ENCODE results near the gene ITPRIP.

The ITPRIP gene

GRCh38 chr10:104337985-104338735 lies at the start of gene ITPRIP:
Gene ITPRIP (minus strand): TSS chr10:104338465. CDS start chr10:104316051, 22,414 bp downstream.
- peak; percentile 74 to 79 for DNase-seq

GRCh38 chr10:104387130-104387888 lies 49.0 kb upstream of the ITPRIP start:
- no peak for DNase-seq

GRCh38 chr10:104380336-104380735 lies 42.1 kb upstream of the ITPRIP start:
- DNase-seq: no peak

- DNase-seq: no peak
These were observed 38.6 kb upstream of the ITPRIP start for GRCh38 chr10:104376784-104377300.

- no peak for DNase-seq
These were observed 36.3 kb upstream of the ITPRIP start for GRCh38 chr10:104374591-104374990.

GRCh38 chr10:104371753-104372152 lies 33.5 kb upstream of the ITPRIP start:
- DNase-seq: no peak

GRCh38 chr10:104368381-104368780 lies 30.1 kb upstream of the ITPRIP start:
- DNase-seq: no peak

GRCh38 chr10:104367904-104368303 lies 29.6 kb upstream of the ITPRIP start:
- no peak for DNase-seq

GRCh38 chr10:104359811-104360210 lies 21.5 kb upstream of the ITPRIP start:
- DNase-seq: no peak

- DNase-seq: peak; percentile 89 to 91
These were observed 15.2 kb upstream of the ITPRIP start, which contains the start of gene CFAP58 for GRCh38 chr10:104353325-104354048. Gene CFAP58 (plus strand): TSS chr10:104353833. CDS start chr10:104353898, 65 bp downstream.

- no peak for DNase-seq
These were observed 13.7 kb upstream of the ITPRIP start for GRCh38 chr10:104351919-104352318.

- DNase-seq: no peak
These were observed 12.9 kb upstream of the ITPRIP start for GRCh38 chr10:104351061-104351702.

GRCh38 chr10:104350127-104350635 lies 11.9 kb upstream of the ITPRIP start:
- no peak for DNase-seq

GRCh38 chr10:104349623-104350126 lies 11.4 kb upstream of the ITPRIP start:
- no peak for DNase-seq

- DNase-seq: no peak
These were observed 10.3 kb upstream of the ITPRIP start for GRCh38 chr10:104348601-104349000.

- no peak for DNase-seq
These were observed 9.2 kb upstream of the ITPRIP start for GRCh38 chr10:104347295-104348045.

- DNase-seq: no peak
These were observed 7.7 kb upstream of the ITPRIP start for GRCh38 chr10:104345941-104346340.

- DNase-seq: no peak
These were observed 7.2 kb upstream of the ITPRIP start for GRCh38 chr10:104345515-104345914.

- no peak for DNase-seq
These were observed 6.0 kb upstream of the ITPRIP start for GRCh38 chr10:104344219-104344618.

GRCh38 chr10:104342941-104343411 lies 4.7 kb upstream of the ITPRIP start:
- no peak for DNase-seq

GRCh38 chr10:104340641-104341040 lies 2.4 kb upstream of the ITPRIP start:
- no peak for DNase-seq

Measured in stimulated activated CD4-positive, alpha-beta T cell treated with anti-CD3 and anti-CD28 coated beads, Interleukin-2, amount 100 ng/mL, for 24 hours (primary cell).